NCI-H146 treated with DMSO at 0.1 percent for 48 hours (cell line): ENCODE data around the gene CNOT3.
A peak's percentile ranks its signal among the peaks of the same experiment; 100 is the strongest.
"Not testable (repeated sequence)": the region's sequence is repeated elsewhere in the genome, so short reads cannot be mapped to it uniquely, and the experiment has no call there.

Experiments
- DNase-seq: peaks from one replicate; lab custom pipeline; 2025; ENCODE audit not compliant: unreplicated experiment; lab: John Stamatoyannopoulos, UW

CNOT3 gene

DNA sequence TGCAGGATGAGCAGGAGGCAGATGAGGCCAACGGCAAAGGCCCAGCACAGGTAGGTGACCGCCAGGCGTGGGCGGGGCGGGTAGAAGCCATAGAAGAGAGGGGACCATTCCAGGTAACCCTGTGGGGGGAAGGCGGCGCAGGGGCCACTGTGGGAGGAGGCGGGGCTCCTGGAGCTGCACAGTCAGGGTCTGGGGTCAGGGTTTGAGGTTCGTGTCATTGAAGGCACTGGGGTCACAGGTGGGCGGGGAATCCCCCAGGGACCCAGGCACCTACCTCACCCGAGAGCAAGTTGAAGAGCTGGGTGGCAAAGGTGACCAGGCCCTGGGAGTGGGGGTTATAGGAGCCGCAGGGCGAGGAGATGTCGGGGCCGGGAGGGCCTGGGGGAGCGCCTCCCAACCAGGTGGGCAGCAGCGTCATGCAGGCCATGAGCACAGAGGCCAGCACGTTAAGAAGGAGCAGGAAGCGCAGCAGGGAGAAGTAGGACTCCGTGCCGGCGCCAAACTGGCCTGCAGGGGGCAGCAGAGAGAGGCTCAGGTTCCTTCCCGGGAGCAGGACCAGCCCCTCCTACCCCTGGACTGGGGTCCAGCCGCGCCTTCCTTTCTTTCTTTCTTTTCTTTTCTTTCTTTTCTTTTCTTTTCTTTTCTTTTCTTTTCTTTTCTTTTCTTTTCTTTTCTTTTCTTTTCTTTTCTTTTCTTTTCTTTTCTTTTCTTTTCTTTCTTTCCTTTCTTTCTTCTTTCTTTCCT lies 30.8 kb downstream of the CNOT3 start:
- DNase-seq, result peak; percentile 69

DNA sequence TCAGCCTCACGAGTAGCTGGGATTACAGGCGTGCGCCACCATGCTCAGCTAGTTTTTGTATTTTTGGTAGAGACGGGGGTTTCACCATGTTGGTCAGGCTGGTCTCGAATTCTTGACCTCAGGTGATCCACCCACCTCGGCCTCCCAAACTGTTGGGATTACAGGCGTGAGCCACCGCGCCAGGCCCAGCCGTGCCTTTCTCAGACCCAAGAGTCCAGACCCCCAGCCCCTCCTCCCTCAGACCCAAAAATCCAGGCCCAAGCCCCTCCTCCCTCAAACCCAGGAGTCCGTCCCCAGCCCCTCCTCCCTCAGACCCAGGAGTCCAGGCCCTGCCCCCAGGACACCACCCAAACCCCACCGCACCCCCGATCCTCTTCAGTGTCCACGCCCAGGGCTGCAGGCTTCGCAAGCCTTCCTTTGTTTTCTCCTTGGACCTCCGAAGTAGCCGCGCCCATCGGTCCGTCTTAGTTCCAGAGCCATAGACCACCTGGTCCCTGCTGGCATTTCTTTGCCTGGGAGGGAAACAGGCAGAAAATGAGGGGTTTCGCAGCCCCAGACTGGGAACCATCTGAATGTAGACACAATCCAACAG lies 31.7 kb downstream of the CNOT3 start:
- DNase-seq, result no peak

DNA sequence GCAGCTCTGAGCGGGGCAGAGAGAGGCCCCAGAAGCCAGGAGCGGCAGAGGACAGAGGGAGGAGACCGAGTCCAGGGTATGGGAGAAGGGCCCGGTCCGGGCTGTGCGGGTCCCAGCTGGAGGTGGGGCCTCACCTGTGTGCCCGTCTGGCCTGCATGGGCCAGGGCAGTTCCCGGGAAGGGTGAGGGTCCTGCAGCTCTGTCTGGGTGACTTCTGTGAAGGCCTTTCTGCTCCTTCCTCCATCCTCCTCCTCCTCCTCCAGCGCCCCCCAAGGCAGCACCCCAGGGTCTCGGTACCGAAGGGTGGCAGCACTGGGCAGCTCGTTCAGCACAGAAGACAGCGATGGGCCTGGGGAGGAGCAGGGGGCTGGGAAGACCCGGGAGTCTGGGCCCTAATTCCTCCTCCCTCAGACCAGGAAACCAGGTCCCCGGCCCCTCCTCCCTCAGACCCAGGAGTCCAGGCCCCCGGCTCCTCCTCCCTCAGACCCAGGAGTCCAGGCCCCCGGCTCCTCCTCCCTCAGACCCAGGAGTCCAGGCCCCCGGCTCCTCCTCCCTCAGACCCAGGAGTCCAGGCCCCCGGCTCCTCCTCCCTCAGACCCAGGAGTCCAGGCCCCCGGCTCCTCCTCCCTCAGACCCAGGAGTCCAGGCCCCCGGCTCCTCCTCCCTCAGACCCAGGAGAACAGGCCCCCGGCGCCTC lies 34.3 kb downstream of the CNOT3 start:
- DNase-seq, result not testable (repeated sequence)

DNA sequence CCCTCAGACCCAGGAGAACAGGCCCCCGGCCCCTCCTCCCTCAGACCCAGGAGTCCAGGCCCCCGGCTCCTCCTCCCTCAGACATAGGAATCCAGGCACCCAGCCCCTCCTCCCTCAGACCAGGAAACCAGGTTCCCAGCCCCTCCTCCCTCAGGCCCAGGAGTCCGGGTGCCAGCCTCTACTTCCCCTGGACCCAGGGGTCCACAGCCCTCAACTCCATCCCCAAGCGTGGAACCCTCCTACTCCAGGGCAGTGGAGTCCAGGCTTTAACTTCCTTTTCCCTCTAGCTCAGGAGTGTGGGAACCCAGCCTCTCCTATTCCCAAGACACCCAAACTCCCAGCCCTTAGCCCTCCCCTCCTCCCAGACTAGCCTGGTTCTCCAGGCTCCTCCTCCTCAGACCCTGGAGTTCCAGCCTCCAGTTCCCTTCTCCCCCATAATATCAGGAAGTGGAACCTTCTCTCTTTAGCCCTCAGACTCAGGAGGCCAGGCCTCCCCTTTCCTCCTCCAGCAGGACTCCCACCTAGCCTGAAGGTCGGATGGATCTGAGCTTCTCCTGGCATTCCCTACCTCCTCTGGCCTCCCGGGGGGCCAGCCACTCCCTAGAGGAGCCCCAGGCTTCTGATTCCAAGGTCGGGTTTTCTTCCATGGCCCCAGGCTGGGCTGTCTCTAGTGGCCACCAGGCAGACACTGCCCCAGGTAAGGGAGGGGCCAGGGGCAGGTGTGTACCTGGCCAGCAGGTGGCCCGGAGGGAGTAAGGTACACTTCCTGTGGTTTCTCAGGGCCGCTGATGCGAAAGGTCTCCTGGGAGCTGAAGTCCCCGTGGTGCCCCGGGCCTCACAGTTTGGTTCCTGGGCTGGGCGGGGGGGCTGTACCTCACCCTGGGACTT lies 35.2 kb downstream of the CNOT3 start, which contains the start of gene TMC4:
Gene TMC4, minus strand, starts transcription at position 690 of the 888 bp plus-strand sequence. Its CDS starts 43 bp downstream, at position 647.
- DNase-seq, result peak; percentile 77

DNA sequence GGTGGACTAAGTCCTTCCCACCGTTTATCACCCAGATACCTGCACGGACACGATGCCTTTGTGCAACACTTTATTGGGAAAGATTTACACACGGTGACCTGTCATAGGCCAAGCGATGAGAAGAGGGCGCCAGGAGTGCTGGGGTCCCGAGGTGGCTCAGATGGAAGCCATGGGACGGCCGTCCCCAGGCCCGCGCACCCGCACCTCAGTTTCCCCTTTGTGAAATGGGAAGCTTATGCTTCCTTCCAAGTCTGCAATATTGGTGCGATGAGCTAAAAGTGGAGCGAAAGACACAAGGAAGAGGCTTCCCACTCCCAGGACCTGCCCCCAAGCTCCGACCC lies 35.8 kb downstream of the CNOT3 start:
- DNase-seq, result no peak

DNA sequence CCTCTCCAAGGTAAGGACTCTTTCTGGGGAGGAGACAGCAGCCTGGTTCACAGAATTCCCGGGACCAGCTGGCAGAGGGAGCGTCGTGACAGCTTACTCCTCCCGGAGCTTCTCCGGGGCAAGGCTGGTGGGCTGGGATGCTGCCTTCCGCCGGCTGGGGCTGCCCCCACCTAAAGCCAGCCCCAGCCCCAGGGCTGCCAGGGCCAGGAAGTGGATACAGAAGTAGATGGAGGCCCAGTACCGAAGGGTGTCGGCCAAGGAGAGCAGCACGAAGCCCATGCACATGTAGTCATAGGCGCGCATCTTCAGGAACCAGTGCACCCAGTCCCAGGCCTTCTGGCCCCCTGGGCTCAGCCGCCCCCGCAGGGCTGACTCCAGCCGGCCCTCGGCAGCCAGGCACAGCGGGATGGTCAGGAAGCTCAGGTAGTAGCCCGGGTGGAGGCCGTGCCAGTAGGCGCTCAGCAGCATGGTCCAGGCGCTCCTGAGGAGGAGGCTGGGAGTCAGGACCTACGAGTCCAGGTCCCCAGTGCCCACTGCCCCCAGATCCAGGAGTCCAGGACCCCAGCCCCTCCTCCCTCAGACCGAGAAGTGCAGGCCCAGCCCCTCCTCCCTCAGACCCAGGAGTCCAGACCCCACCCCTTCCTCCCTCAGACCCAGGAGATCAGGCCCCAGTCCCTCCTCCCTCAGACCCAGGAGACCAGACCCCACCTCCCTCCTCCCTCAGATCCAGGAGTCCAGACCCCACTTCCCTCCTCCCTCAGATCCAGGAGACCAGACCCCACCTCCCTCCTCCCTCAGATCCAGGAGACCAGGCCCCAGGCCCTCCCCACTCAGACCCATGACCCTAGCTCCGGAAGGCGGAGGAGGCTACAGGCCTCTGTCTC lies 36.6 kb downstream of the CNOT3 start:
- no peak for DNase-seq

DNA sequence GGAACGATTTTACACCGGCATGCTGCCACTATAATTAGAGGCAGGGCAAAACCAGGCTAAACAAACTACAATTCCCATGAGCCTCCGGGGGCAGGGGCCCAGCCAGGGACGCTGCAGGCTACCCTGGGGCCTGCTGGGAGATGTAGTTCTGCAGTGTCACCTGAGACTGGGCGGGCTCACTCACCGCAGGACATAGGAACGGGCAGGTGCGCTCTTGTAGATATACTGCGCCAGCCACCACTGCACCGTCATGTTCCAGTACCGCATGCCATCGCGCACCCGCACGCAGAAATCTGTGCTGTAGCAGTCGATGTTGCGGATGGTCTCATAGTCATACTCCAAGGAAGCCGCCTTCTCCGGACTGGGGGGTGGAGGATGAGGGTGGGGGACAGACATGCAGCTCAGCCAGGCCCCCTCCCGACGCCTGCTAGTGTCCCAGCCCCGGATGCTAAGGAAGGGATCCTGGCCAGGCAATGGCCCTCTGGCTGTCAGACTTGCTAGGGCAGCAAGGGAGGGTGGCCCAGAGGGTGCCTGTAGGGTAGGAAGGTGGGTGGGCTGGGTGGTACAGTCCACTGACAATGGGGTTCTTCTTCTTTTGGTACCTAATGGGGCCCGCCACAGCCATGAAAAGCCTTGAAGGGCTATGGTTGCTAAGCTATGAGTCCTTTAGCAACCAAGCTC lies 41.2 kb downstream of the CNOT3 start:
- no peak for DNase-seq

DNA sequence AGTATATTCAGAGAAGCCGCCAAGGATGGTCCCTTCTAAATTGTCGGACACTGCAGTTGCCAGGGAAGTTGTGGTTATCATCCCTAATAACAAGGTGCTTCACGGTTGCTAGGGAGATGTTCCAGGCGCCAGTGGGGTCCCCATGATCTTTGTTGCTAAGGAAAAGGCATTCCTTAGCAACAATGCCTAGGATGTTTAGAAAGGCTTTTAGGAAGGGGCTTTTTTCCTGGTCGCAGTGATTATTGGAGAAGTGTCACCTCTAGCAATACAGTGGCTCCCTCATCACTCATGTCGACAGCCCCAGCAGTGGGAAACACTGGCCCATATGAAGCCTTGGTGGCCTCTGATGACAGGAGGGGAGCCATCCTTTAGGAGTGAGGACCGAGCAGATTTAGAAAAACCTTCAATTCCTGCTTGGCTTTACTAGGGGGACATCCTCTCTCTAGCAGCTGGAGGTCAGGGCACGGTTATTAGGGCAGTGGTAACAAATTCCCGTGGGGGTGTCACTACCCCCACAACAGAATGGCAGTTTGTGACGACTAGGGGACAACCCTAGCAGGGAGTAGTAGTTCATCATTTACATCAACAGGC lies 41.8 kb downstream of the CNOT3 start:
- no peak for DNase-seq

DNA sequence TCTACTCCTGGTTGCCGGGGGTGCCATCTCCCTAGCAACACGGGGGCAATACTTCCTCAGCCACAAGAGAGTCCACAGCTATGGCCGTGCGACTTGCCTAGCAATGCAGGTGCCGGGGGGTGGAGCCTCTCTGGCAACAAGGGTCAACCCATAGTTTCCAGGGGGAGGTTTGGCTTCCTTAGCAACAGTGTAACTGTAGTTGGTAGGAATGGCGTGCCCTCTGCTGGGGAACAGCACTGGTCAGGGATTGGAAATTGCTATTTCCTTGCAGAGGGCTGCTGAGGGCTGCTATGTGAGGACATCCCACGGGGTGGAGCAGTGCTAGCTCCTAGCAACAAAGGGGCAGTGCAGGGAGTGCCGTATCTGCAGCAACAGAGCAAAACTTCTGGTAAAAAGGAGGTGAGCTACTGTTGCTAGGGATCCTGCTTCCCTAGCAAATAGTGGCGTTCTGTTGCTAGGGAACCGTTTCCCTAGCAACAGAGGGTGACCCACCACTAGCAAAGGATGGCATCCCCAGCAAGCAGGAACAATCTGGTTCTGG lies 42.4 kb downstream of the CNOT3 start:
- peak; percentile 17 for DNase-seq

DNA sequence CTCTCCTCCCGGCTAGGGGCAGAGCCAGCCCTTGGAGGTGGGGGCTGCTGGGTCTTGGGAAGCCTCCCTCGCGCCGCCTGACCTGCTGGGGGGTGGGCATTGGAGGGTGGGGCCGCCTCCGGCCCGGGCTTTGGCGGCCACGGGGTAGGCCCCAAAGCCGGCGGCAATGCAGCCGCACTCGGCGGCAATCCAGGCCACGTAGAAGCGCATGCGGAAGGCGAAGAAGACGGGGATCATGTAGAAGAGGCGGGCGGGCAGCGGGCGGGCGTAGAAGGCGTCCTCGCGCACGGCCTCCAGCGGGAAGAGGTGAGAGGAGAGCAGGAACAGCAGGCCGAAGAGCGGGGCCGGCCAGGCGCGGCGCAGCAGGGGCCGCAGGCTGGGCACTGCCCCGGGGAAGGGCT lies 43.1 kb downstream of the CNOT3 start:
- DNase-seq, result no peak

DNA sequence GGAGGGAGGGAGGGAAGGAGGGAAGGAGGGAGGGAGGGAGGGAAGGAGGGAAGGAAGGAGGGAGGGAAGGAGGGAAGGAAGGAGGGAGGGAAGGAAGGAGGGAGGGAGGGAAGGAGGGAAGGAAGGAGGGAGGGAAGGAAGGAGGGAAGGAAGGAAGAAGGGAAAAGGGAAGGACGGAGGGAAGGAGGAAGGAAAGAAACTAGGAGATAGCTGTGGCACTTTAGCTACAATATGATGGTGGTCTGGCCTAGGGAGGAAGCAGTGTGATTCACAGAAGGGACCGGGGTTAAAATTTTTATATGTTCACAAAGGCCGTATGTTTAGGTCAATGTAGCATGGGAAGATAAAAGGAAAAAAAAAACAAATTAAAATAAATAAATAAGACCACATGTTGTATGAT lies 44.3 kb downstream of the CNOT3 start:
- not testable (repeated sequence) for DNase-seq

DNA sequence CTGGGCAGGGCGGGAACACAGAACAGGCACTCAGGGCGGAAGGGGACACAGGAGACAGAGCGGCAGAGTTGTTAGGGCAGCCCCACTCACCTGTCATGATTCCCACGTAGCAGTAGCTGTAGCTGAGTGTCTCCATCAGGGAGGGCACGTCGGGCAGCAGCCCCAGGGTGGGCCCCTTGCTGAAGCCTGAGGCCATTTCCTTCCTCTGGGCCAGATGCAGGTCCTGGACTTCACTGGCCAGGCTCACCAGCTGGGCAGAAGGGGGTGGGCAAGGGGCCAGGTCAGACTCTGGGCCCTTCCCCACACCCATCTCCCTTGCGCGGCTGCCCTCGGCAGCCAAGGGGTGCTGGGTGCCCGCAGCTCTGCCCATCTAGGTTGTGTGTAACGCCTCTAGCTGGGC lies 45.9 kb downstream of the CNOT3 start:
- no peak for DNase-seq

DNA sequence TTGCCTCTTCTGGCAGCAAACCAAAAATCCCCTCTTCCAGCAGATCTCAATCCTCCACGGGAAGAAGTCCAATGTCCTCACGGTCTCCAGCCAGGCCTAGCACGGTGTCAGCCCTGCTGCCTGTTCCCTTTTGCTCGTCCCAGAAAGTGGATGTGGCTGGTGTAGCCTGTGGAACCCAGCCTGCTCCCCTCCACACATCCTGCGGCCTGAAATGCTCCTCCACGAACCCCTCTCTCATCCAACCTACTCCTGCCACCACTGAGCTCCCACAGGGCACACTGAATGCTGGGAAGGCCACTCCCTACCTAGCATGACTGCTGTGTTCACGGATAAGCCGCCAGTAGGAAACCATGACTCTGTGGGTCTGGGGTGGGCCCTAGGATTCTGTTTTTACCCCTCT lies 48.8 kb downstream of the CNOT3 start:
- DNase-seq, result no peak

DNA sequence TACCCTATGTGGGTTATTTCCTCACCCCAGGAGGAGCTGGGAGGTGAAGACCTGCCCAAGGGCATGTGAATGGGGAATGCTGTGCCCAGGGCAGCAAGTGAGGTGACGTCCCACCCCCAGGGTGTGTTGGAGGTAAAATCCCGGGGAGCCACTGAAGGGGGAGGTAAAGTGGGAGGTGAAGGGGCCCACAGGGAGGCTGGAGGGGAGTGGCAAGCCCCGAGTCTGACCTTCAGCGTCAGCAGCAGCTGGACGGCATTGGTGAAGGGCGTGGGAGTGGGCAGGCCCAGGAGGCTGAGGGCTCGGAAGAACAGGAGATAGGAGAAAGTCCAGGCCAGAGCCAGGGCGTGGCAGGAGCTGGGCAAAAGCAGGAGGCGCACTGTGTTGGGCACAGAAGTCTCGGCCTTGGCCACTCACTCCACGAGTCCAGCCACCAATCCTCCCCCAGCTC lies 49.4 kb downstream of the CNOT3 start:
- DNase-seq, result no peak

DNA sequence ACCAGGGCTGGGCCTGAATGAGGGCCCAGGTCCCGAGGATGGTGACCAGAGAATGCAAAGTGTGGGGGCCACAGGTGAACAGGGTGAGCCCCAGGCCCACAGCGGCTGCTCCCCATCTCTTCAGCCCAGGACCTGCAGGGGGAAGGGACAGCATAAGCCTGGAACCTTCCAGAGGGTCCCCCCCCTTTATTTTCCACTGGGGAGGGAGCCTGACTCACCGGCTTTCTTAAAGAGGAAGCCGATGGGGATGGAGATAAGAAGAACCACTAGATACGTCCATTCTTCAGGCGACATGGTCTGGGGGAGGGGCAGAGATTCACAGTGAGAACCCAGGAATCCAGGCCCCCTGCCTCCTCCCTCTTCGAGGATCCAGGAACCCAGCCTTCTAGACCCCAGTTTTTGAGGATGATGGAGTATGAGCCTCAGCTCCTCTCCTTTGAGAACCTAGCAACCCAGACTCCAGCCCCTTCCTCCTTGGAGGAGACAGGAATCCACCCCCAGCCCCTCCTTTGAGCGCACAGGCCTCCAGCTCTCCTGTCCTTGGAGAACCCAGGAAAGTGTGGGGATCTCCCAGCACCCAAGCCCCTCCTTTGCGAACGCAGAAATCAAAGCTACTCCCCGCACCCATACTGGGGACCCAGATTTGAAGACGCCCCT lies 50.8 kb downstream of the CNOT3 start:
- no peak for DNase-seq

DNA sequence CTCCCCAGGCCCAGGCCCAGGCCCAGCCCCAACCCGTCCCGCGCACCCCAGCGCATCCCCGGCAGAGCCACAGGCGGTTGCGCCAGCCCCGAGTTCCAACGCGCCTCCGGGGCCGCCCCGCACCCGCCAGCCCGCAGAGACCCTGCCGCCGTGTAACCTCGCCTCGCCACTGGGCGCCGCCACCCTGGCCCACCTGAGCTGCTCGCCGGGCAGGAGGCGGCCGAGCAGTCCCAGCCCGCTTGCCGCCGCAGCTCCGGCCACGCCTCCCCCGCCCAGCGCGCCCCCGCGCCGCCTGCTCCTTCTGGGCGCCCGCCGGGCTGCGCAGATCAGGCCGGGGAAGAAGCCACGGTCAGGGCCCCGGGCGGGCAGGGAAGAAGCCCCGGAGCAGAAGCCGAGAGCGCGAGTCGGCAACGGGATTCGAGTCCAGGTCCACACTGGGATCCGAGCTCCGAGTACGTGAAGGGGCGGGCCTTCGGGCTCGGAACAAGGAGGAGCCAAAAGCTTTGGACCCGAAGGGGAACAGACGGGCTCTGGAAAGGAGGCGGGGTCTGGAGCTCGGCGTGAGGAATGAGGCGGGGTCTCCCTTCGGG lies 51.7 kb downstream of the CNOT3 start, which contains the start of gene MBOAT7:
Gene MBOAT7, minus strand, starts transcription at position 436 of the 590 bp plus-strand sequence. CDS start 1,072 bp downstream, outside the sequence.
- peak; percentile 68 for DNase-seq

DNA sequence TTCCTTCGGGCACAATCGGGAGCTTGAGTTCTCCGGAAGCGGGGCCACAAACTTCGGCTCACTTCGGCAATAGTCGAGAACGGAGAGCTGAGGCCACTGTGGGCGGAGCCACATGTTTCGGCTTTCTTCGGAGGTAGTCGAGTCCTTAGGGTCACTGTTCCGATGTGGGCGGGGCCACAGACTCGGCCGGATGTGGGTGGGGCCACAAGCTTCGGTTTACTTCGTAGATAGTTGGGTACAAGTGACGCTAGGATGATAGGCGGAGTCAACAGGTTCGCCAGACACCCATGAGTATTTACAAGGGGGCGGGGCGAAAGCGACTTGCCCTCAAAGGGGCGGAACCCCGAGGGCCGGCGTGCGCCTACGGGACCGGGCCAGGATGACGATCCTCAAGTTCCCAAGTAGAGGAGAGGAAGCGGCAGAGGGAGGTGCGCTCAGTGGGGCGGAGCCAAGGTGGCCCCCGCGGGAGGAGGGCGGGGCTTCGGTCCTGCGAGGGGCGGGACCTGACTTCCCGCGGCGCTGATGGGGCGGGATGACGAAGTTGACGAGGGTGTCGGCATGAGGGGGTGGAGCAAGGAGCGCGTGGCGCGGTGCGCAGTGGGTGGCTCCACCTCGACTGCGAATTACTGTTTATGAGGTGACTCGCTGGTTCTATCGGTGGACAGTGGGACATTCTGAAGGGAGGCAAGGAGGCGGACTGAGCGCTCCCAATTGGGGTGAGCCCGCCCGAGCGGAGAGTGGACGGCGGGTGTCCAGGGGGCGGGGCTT lies 52.4 kb downstream of the CNOT3 start:
- peak; percentile 100 for DNase-seq
